HEK293 (cell line): ENCODE results near the gene HHAT.

Experiments used
- CTCF ChIA-PET: fragments of 350-600 bp; formaldehyde crosslinking; extraction: SDS; loops from one replicate; lab custom pipeline; 2021; ENCODE audit warnings: antibody characterized with exemption; lab: Yijun Ruan, JAX
- POLR2A ChIA-PET: fragments of 300-600 bp; formaldehyde crosslinking; extraction: SDS; loops from one replicate; lab custom pipeline; 2020; ENCODE audit warnings: antibody characterized with exemption, inconsistent platforms; lab: Yijun Ruan, JAX
- H3K27ac ChIP-seq: fragments of 200-500 bp; sonication (Bioruptor generic); 2 replicates; pipeline ENCODE4 v1.5.1; 2014; ENCODE audit warnings: low read depth, low read length, control low read depth, inconsistent platforms; ENCODE audit errors: extremely low read depth
- H3K36me3 ChIP-seq, 2 experiments: fragments of 200-500 bp in 1 of 2; sonication (Bioruptor generic) in 1 of 2; 1 replicate in 1 of 2; 2 replicates in 1 of 2; pipeline ENCODE4 v1.5.1; 2014 to 2017; ENCODE audit warnings: inconsistent platforms in 2 of 2, low read length in 2 of 2; ENCODE audit not compliant: control insufficient read depth in 2 of 2, insufficient read depth in 1 of 2
- H3K4me1 ChIP-seq: fragments of 200-500 bp; sonication (Bioruptor generic); 2 replicates; pipeline ENCODE4 v1.5.1; 2014; ENCODE audit warnings: mild to moderate bottlenecking, low read length, inconsistent platforms; ENCODE audit not compliant: control insufficient read depth, insufficient read depth
- H3K4me3 ChIP-seq: 2 replicates; pipeline ENCODE4 v1.5.1; 2011; ENCODE audit warnings: low read depth, mild to moderate bottlenecking, control low read depth, low read length, moderate library complexity
- H3K9me3 ChIP-seq: fragments of 200-500 bp; sonication (Bioruptor generic); 2 replicates; pipeline ENCODE4 v1.5.1; 2014; ENCODE audit warnings: low read depth, low read length, inconsistent platforms; ENCODE audit not compliant: control insufficient read depth, insufficient read depth
- GLI4 ChIP-seq: fragments of 450-650 bp; formaldehyde crosslinking; IDR thresholded peaks from 2 replicates; pipeline ENCODE4 v1.5.1; 2016; ENCODE audit warnings: missing biosample characterization, missing genetic modification characterization
- PRDM1 ChIP-seq: fragments of 450-650 bp; formaldehyde crosslinking; IDR thresholded peaks from 2 replicates; pipeline ENCODE4; 2016; ENCODE audit warnings: missing biosample characterization, missing genetic modification characterization
- PRDM6 ChIP-seq: fragments of 450-650 bp; formaldehyde crosslinking; IDR thresholded peaks from 2 replicates; pipeline ENCODE4 v1.5.1; 2017; ENCODE audit warnings: missing biosample characterization, missing genetic modification characterization
- TSHZ1 ChIP-seq: fragments of 450-650 bp; formaldehyde crosslinking; IDR thresholded peaks from 2 replicates; pipeline ENCODE4 v1.5.1; 2016; ENCODE audit warnings: missing biosample characterization, missing genetic modification characterization, borderline replicate concordance
- ZBTB10 ChIP-seq: fragments of 450-650 bp; formaldehyde crosslinking; IDR thresholded peaks from 2 replicates; pipeline ENCODE4 v1.5.1; 2016; ENCODE audit warnings: missing biosample characterization, missing genetic modification characterization
- ZNF146 ChIP-seq: fragments of 450-650 bp; formaldehyde crosslinking; IDR thresholded peaks from 2 replicates; pipeline ENCODE4 v1.5.1; 2016; ENCODE audit warnings: missing biosample characterization, missing genetic modification characterization
- ZNF148 ChIP-seq: fragments of 450-650 bp; formaldehyde crosslinking; IDR thresholded peaks from 2 replicates; pipeline ENCODE4 v1.5.0; 2017; ENCODE audit warnings: missing biosample characterization, missing genetic modification characterization, borderline replicate concordance
- ZNF248 ChIP-seq: fragments of 450-650 bp; formaldehyde crosslinking; IDR thresholded peaks from 2 replicates; pipeline ENCODE4 v1.5.1; 2017; ENCODE audit warnings: missing biosample characterization, missing genetic modification characterization
- ZNF423 ChIP-seq: fragments of 450-650 bp; formaldehyde crosslinking; IDR thresholded peaks from 2 replicates; pipeline ENCODE4 v1.5.1; 2016; ENCODE audit warnings: missing biosample characterization, missing genetic modification characterization
- ZNF501 ChIP-seq: fragments of 450-650 bp; formaldehyde crosslinking; IDR thresholded peaks from 2 replicates; pipeline ENCODE4 v1.5.1; 2016; ENCODE audit warnings: missing biosample characterization, missing genetic modification characterization
- ZNF530 ChIP-seq: fragments of 450-650 bp; formaldehyde crosslinking; IDR thresholded peaks from 2 replicates; pipeline ENCODE4 v1.5.1; 2016; ENCODE audit warnings: low read depth, missing biosample characterization, missing genetic modification characterization
- ZNF571 ChIP-seq: fragments of 450-650 bp; formaldehyde crosslinking; IDR thresholded peaks from 2 replicates; pipeline ENCODE4 v1.5.0; 2017; ENCODE audit warnings: missing biosample characterization, missing genetic modification characterization
- ZNF76 ChIP-seq: fragments of 450-650 bp; formaldehyde crosslinking; IDR thresholded peaks from 2 replicates; pipeline ENCODE4; 2016; ENCODE audit warnings: low read depth, missing biosample characterization, missing genetic modification characterization, borderline replicate concordance
- ZSCAN18 ChIP-seq: fragments of 450-650 bp; formaldehyde crosslinking; IDR thresholded peaks from 2 replicates; pipeline ENCODE4 v1.5.1; 2016; ENCODE audit warnings: missing biosample characterization, missing genetic modification characterization

Gene HHAT

GRCh38 chr1:210376836-210377372 lies 48.2 kb downstream of the HHAT start (continued):
- no peak for TF ChIP-seq ZBTB10 (tag by site-specific recombination)
- no peak for TF ChIP-seq ZNF571 (tag by site-specific recombination)

GRCh38 chr1:210377731-210378333 lies 49.1 kb downstream of the HHAT start:
- TF ChIP-seq PRDM6 (tag by site-specific recombination): peak; percentile 80
- TF ChIP-seq ZNF501 (tag by site-specific recombination): no peak
- no peak overlapping the region for H3K27ac ChIP-seq
- no peaks in the 10 kb centered on the region for H3K36me3 ChIP-seq
- no peaks in the 10 kb centered on the region for H3K9me3 ChIP-seq
- ChIA-PET CTCF (interaction anchor here (0.6 to 3.7 kb wide), 5 partner anchors 22 to 515 kb away, joined by 3 to 19 read pairs (median 7); no protein-coding TSS in a partner anchor), POLR2A (no interaction called here)
- H3K4me1 ChIP-seq: peaks cover 4% of the 10 kb centered on the region
- H3K4me3 ChIP-seq: no peak overlapping the region

- Histone ChIP-seq H3K9me3 (no peaks in the 10 kb centered on the region), H3K4me1 (peaks cover 4% of the 10 kb centered on the region; the same call in 1 of the 2 replicates), H3K27ac (no peak overlapping the region), H3K36me3 (no peaks in the 10 kb centered on the region), H3K4me3 (no peak overlapping the region)
- no peak for TF ChIP-seq ZNF248
- TF ChIP-seq ZNF148 (tag by site-specific recombination): no peak
- TF ChIP-seq GLI4 (tag by site-specific recombination): no peak
- no peak for TF ChIP-seq ZNF530
- TF ChIP-seq ZNF76 (tag by site-specific recombination): no peak
- TF ChIP-seq PRDM1: no peak
- no peak for TF ChIP-seq ZSCAN18 (tag by site-specific recombination)
- no peak for TF ChIP-seq TSHZ1
- no peak for TF ChIP-seq ZNF423 (tag by site-specific recombination)
- no peak for TF ChIP-seq ZNF146 (tag by site-specific recombination)
- ChIA-PET CTCF (interaction anchor here (0.7 to 3.7 kb wide), 5 partner anchors 10 to 756 kb away, joined by 4 to 19 read pairs (median 4); no protein-coding TSS in a partner anchor), POLR2A (no interaction called here)
These were observed 50.0 kb downstream of the HHAT start for GRCh38 chr1:210378736-210379135.
